Measurements from ENCODE around the gene SLC38A8. TPM values are rescaled to one million over a fixed set of nuclear protein-coding genes. Genes with fewer than 3 reads are reported as not detected.

SLC38A8 gene
- total RNA-seq, 1 donor: not detected

DNA sequence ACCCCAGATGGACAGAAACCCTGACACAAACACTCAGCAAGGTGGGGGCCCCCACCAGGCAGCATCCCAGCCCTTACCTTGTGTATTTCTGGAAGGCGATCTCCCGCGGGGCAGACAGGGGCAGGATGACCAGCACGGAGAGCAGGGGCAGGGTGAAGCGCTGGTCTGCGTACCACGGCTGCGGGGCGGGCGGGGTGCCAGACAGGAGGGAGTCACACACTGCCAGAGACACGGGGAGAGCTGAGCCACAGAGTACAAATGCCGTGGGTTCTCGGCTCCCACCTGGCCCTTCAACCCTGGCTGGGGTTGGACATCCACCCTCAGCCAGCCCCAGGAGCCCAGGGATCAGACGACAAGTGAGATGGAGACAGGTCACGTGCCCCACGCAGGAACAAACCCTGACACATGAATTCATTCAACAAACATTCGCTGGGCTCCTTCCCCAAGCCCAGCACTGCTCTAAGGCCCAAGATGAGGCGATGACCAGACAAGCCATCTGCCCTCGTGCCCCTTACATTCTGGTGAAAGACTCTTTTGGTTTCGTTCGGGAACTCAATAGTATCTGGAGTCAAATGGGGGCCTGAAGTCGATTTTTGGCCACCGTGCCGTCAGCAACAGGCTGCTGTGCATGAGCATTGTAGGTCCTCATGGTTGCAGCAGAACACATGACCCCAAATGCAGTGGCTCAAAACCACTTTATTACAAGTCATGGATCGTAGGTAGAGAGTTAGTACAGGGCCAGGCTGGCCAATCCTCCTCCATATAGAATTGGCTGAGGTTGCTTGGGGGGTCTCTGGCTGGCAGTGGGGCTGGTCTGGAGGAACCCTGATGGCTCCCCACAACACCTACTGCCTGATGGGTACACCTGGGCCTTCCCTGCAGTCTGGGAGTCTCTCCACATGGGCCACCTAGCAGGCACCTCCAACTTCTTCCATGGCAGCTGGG, 9.1 kb downstream of the SLC38A8 start:
- DNase-seq (ENCODE audit: low read depth in 2 of 3, low spot score in 2 of 3): no peak

- DNase-seq (ENCODE audit: low read depth in 2 of 3, low spot score in 2 of 3): no peak
Measured at GRCh38 chr16:84032458-84033178, 10.0 kb downstream of the SLC38A8 start.

DNA sequence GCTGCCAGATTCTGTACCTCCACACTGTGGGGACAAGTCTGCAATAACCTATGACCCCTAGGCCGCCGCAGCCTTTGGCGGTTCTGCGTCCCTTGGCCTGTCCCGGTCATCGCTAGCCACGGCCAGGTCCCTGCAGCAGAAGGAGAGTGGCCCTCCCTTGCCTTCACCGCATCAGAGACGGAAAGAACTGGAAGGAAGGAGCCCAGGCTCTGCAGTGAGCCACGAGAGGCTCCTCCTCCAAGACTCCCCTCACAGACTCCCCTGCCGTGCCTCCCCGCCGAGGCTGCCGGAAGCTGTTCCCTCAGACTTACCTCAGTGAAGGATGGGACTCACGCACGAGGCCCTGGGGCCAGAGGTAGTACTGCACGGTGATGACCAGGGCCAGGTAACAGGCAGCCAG, 11.0 kb downstream of the SLC38A8 start:
- DNase-seq (ENCODE audit: low read depth in 2 of 3, low spot score in 2 of 3): no peak

GRCh38 chr16:84029297-84030047, 13.1 kb downstream of the SLC38A8 start:
- peak in 2 of 3 donors; percentile 16 to 26 for DNase-seq (ENCODE audit: low read depth in 2 of 3, low spot score in 2 of 3)

DNA sequence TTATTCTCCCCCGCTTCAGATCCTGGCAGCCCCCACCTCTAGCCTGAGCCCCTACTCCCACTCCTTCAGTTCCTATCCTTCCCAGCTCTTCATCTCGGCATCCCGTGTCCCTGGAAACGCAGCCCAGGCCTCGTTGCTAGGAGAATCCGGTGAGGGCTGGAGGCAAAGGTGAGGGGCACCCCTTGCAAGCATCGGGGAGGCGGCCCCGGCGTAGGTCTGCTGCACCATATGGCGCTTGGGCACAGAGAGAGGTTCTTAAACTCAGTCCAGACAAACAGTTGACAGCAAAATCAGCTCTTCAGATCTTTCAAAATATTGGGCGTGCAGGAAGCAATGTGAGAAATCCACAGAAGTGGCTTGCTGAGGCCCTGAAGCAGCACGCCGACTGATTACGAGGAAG, 15.0 kb downstream of the SLC38A8 start:
- no peak for DNase-seq (ENCODE audit: low read depth in 2 of 3, low spot score in 2 of 3)

DNA sequence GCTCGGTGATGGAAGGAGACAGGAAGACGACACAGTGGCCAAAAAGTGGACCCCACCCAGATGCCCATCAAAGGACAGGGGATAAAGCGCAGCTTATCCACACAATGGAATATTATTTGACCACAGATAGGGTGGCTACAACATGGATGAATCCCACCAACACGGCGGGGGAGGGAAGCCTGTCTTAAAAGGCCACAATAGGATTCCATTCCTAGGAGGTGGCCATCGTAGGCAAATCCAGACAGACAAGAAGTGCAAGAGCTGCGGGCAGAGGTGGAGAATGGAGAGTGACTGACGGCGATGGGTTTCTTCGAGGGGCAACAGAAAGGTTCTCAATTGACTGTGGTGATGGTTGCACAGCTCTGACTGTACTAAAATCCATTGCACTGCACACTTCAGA, 16.0 kb downstream of the SLC38A8 start:
- no peak for DNase-seq (ENCODE audit: low read depth in 2 of 3, low spot score in 2 of 3)

DNA sequence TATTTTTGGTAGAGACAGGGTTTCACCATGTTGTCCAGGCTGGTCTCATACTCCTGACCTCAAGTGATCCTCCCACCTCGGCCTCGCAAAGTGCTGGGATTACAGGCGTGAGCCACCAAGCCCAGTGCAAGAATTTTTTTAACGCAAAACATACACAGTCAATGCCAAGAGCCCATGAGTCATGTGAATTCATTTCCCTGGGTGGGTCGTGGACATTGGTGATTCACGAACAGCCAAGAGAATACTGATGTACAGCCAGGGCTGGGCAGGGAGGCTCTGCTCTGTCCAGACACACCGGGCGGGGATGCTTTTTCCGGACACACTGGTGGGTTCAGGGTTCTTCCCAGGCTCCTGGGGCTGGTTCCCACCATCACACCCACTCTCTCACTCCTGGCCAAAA, 17.7 kb downstream of the SLC38A8 start:
- DNase-seq (ENCODE audit: low read depth in 2 of 3, low spot score in 2 of 3): no peak

DNA sequence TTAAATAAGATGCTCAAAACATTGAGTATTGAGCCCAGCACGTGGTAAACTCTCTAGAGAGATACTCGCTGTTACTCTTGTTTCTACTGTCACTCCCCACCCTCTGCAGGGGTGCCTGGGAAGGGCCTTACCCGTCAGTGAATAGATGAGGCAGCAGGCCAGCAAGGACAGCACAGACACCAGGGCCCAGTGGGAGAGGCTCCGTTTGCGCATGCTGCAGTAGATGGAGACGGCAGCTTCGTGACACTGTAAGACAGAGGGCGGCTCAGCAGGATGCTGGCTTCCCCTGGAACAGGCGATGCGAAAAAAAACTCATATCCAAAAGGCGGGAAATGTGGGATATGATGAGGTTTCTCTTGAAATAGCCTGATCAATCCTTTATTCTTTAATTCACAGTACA, 20.0 kb downstream of the SLC38A8 start:
- DNase-seq (ENCODE audit: low read depth in 2 of 3, low spot score in 2 of 3): no peak

- no peak for DNase-seq (ENCODE audit: low read depth in 2 of 3, low spot score in 2 of 3)
Measured at GRCh38 chr16:84021488-84021887, 21.1 kb downstream of the SLC38A8 start.

DNA sequence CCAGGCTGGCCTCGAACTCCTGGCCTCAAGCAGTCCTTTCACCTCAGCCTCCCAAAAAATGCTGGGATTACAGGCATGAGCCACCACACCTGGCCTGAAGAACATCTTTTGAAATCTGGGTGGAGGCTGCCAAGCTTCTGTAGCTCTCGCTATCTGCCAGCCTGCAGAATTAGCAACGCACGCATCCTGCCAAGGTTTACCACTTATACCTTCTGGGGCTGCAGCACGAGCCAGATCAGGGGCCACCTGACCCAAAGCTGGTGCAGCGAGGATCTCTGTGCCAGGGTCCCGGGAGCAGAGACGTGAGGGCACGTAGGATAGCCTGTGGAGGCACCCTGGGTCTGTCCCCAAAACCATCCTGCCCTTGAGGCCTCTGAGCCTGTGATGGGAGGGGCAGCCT, 22.2 kb downstream of the SLC38A8 start:
- no peak for DNase-seq (ENCODE audit: low read depth in 2 of 3, low spot score in 2 of 3)

- no peak for DNase-seq (ENCODE audit: low read depth in 2 of 3, low spot score in 2 of 3)
Measured at GRCh38 chr16:84018710-84019109, 23.9 kb downstream of the SLC38A8 start.

- no peak for DNase-seq (ENCODE audit: low read depth in 2 of 3, low spot score in 2 of 3)
Measured at GRCh38 chr16:84016477-84016876, 26.1 kb downstream of the SLC38A8 start.

GRCh38 chr16:84015399-84015798, 27.2 kb downstream of the SLC38A8 start:
- no peak for DNase-seq (ENCODE audit: low read depth in 2 of 3, low spot score in 2 of 3)

GRCh38 chr16:84014570-84015327, 27.8 kb downstream of the SLC38A8 start:
- DNase-seq (ENCODE audit: low read depth in 2 of 3, low spot score in 2 of 3): no peak

GRCh38 chr16:84013787-84014569, 28.6 kb downstream of the SLC38A8 start:
- DNase-seq (ENCODE audit: low read depth in 2 of 3, low spot score in 2 of 3): peak in 2 of 3 donors; percentile 71 to 78

DNA sequence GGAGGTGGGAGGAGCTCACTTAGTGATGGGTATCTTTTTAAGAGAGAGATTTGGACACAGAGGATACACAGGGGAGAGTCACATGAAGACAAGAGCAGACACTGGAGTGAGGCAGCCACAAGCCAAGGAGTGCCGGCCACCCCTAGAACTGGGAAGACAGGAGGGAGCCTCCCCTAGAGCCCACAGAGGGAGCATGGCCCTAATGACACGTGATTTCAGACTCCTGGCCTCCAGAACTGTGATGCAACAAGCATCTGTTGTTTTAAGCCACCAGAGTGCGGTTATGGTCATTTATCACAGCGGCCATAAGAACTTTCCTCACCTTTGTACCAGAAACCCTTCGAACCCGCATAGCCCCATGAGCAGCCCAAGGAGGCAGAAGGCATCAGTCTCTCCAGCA, 33.3 kb downstream of the SLC38A8 start:
- no peak for DNase-seq (ENCODE audit: low read depth in 2 of 3, low spot score in 2 of 3)

DNA sequence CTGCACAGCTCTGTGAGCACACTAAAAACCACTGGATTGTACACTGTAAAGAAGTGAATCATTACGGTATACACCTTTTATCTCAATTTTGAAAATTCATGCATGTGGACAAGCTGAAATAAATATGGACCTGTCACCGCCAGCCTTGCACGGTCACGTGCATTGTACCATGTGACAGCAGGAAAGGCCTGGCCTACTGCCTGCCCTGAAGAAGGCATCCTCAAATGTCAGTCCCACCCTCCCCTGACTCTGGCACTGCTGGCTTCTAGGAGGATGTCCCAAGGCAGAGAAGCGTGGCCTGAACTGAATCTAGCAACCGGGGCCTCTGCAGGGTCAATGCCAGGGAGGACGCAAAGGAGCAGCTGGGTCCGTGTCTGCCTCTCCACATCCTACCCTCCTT, 34.6 kb downstream of the SLC38A8 start:
- no peak for DNase-seq (ENCODE audit: low read depth in 2 of 3, low spot score in 2 of 3)

GRCh38 chr16:84007520-84007919, 35.1 kb downstream of the SLC38A8 start:
- no peak for DNase-seq (ENCODE audit: low read depth in 2 of 3, low spot score in 2 of 3)

DNA sequence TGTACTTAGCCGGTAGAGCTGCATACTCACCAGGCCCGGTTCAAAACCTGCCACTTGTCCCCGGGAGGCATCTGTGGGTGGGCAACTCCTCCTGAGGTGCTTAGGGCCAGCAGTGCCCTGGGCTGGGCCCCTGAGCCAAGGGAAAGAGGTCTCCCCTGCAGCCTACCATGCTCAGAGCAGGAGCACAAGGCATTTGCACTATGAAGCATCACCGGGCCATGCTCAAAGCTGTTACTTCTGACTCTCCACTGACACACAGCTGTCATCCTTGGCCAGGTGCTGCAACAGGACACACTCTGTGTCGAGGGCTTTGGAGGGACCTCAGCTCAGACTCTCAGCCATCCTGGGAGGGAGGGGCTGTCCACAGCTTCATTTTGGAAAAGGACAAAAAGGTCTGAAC, 37.2 kb downstream of the SLC38A8 start:
- DNase-seq (ENCODE audit: low read depth in 2 of 3, low spot score in 2 of 3): no peak

DNA sequence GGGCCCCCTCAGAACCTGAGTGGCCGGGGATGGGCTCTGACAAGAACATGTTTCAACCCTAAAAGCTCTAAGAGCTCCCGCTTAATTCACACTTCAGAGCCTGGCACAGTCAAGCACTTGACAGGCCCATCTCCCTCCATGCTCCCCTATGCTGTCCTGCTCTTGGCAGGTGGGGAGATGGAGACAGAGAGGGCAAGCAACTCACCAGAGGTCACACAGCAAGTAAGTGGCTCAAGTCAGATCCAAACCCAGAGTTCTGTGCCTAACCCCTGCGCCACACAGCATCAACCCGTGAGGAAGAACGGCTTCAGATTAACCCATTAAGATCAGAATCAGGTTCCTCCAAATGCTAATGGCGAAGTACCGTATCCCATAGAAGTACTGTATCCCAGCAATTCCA, 38.2 kb downstream of the SLC38A8 start:
- no peak for DNase-seq (ENCODE audit: low read depth in 2 of 3, low spot score in 2 of 3)

Measured in hematopoietic multipotent progenitor cell (in vitro differentiated cells).